ENCODE data around the gene PTTG1. TPM values are rescaled to one million over a fixed set of nuclear protein-coding genes. Genes with fewer than 3 reads are reported as not detected.

Gene PTTG1
- polyA plus RNA-seq, 1 donor (not counting 4 experiments of a cell fraction or from before 2014, with no cell fraction given) = 112 TPM

DNA sequence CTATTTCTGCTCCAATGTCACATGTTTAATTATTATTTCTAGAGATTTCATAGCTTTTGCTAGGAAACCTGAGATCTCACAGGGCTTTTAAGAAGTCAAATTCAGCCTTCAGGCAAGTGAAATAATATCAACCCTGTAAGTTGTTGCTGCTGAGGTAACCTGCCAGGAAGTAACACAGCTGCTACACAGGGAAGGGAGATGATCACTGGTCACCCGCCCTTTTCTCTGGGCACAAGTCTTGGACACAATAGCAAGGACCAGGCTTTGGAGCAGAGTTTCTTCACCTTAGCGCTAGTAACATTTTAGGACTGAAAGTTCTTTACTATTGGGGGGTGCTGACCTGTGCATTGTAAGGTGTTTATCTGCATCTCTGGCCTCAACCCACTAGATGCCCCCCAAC, 50.1 kb downstream of the PTTG1 start:
- Histone ChIP-seq H3K79me2 (ENCODE audit: control insufficient read depth, insufficient read depth, low read length) (no peaks in the 10 kb centered on the region), H3K4me1 (ENCODE audit: control insufficient read depth, extremely low read depth, insufficient read depth, low read length) (no peaks in the 10 kb centered on the region), H4K20me1 (ENCODE audit: control insufficient read depth, extremely low read depth, insufficient read depth, low read length) (no peaks in the 10 kb centered on the region), H3K9me3 (ENCODE audit: control insufficient read depth, low read depth, low read length) (no peaks in the 10 kb centered on the region), H3K36me3 (ENCODE audit: control insufficient read depth in 2 of 2, extremely low read depth in 1 of 2, insufficient read depth in 2 of 2, low read length in 2 of 2) (no peaks in the 10 kb centered on the region), H3K4me3 (ENCODE audit: control insufficient read depth in 2 of 3, extremely low read depth in 1 of 3, insufficient read depth in 2 of 3, low read depth in 1 of 3, low read length in 3 of 3) (no peak overlapping the region), H2AFZ (ENCODE audit: control insufficient read depth, low read length) (no peak overlapping the region), H3K9ac (ENCODE audit: control insufficient read depth, extremely low read depth, insufficient read depth, low read length) (no peak overlapping the region), H3K9me1 (ENCODE audit: control insufficient read depth, extremely low read depth, insufficient read depth, low read length) (no peaks in the 10 kb centered on the region), H3K27ac (ENCODE audit: control insufficient read depth, insufficient read depth, low read length) (no peak overlapping the region), H3K27me3 (ENCODE audit: control insufficient read depth, extremely low read depth, insufficient read depth, low read length) (no peaks in the 10 kb centered on the region), H3K4me2 (ENCODE audit: control insufficient read depth, extremely low read depth, insufficient read depth, low read depth, low read length) (no peak overlapping the region)
- no peak for TF ChIP-seq EZH2 (IDR thresholded peaks at IDR 0.05; ENCODE audit: low read length)
- TF ChIP-seq, protein P1, sequence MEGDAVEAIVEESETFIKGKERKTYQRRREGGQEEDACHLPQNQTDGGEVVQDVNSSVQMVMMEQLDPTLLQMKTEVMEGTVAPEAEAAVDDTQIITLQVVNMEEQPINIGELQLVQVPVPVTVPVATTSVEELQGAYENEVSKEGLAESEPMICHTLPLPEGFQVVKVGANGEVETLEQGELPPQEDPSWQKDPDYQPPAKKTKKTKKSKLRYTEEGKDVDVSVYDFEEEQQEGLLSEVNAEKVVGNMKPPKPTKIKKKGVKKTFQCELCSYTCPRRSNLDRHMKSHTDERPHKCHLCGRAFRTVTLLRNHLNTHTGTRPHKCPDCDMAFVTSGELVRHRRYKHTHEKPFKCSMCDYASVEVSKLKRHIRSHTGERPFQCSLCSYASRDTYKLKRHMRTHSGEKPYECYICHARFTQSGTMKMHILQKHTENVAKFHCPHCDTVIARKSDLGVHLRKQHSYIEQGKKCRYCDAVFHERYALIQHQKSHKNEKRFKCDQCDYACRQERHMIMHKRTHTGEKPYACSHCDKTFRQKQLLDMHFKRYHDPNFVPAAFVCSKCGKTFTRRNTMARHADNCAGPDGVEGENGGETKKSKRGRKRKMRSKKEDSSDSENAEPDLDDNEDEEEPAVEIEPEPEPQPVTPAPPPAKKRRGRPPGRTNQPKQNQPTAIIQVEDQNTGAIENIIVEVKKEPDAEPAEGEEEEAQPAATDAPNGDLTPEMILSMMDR (optimal IDR thresholded peaks at IDR 0.05 in 1 of 3, IDR thresholded peaks at IDR 0.05 in 1 of 3, conservative IDR thresholded peaks at IDR 0.05 in 1 of 3; ENCODE audit: extremely low read depth in 1 of 3, insufficient read depth in 2 of 3, low read length in 3 of 3) = no peak
- FAIRE-seq (no peak), DNase-seq (ENCODE audit: low read depth, low spot score) (no peak)
- dilution Hi-C loops (cut with MboI; ENCODE audit: extremely low pct_ligation_motif_present, low sequenced_read_pairs) = no loop called here

DNA sequence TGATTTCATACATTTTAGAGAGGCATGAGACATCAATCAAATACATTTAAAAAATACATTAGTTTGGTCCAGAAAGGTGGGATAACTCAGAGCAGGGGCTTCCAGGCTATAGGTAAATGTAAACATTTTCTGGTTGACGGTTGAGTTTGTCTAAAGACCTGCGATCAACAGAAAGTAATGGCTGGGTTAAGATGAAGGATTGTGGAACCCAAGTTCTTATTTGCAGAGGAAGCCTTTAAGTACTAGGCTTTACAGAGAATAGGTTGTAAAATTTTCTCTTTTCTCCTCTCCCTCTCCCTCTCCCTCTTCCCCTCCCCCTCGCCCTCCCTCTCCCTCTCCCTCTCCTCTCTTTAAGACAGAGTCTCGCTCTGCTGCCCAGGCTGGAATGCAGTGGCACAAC, 50.8 kb downstream of the PTTG1 start:
- TF ChIP-seq, protein P1 (optimal IDR thresholded peaks at IDR 0.05 in 1 of 3, IDR thresholded peaks at IDR 0.05 in 1 of 3, conservative IDR thresholded peaks at IDR 0.05 in 1 of 3; ENCODE audit: extremely low read depth in 1 of 3, insufficient read depth in 2 of 3, low read length in 3 of 3) = no peak
- no peak for TF ChIP-seq EZH2 (IDR thresholded peaks at IDR 0.05; ENCODE audit: low read length)
- no peak for FAIRE-seq
- H3K9me1 ChIP-seq (ENCODE audit: control insufficient read depth, extremely low read depth, insufficient read depth, low read length) = no peaks in the 10 kb centered on the region
- H3K36me3 ChIP-seq (ENCODE audit: control insufficient read depth in 2 of 2, extremely low read depth in 1 of 2, insufficient read depth in 2 of 2, low read length in 2 of 2) = no peaks in the 10 kb centered on the region
- no peaks in the 10 kb centered on the region for H4K20me1 ChIP-seq (ENCODE audit: control insufficient read depth, extremely low read depth, insufficient read depth, low read length)
- no peak overlapping the region for H2AFZ ChIP-seq (ENCODE audit: control insufficient read depth, low read length)
- no peaks in the 10 kb centered on the region for H3K27me3 ChIP-seq (ENCODE audit: control insufficient read depth, extremely low read depth, insufficient read depth, low read length)
- DNase-seq (ENCODE audit: low read depth, low spot score) = no peak
- no peaks in the 10 kb centered on the region for H3K9me3 ChIP-seq (ENCODE audit: control insufficient read depth, low read depth, low read length)
- H3K9ac ChIP-seq (ENCODE audit: control insufficient read depth, extremely low read depth, insufficient read depth, low read length) = no peak overlapping the region
- no peak overlapping the region for H3K4me3 ChIP-seq (ENCODE audit: control insufficient read depth in 2 of 3, extremely low read depth in 1 of 3, insufficient read depth in 2 of 3, low read depth in 1 of 3, low read length in 3 of 3)
- dilution Hi-C loops (cut with MboI; ENCODE audit: extremely low pct_ligation_motif_present, low sequenced_read_pairs) = no loop called here
- no peaks in the 10 kb centered on the region for H3K79me2 ChIP-seq (ENCODE audit: control insufficient read depth, insufficient read depth, low read length)
- no peaks in the 10 kb centered on the region for H3K4me1 ChIP-seq (ENCODE audit: control insufficient read depth, extremely low read depth, insufficient read depth, low read length)
- H3K4me2 ChIP-seq (ENCODE audit: control insufficient read depth, extremely low read depth, insufficient read depth, low read depth, low read length) = no peak overlapping the region
- no peak overlapping the region for H3K27ac ChIP-seq (ENCODE audit: control insufficient read depth, insufficient read depth, low read length)
